K562 (cell line): ENCODE data around the gene CCDC85C. TPM values are rescaled to one million over a fixed set of nuclear protein-coding genes. Genes with fewer than 3 reads are reported as not detected.
A peak's percentile ranks its signal among the peaks of the same experiment; 100 is the strongest.

Experiments used
- ATAC-seq: fragments of 200-7000 bp; cut with Tn5 transposase; 3 replicates; pipeline ENCODE4 v1.9.1; 2020; ENCODE audit warnings: moderate library complexity
- BruUV-seq: library from RNA; stranded (reverse); fragments of 400-500 nt; replicated peaks from 2 replicates; lab custom pipeline; 2021; lab: Mats Ljungman, UMichigan
- CTCF ChIA-PET: fragments of 300-600 bp; formaldehyde crosslinking; extraction: SDS; loops from one replicate; lab custom pipeline; 2021; ENCODE audit warnings: low intra/inter-chr PET ratio; lab: Yijun Ruan, JAX
- POLR2A ChIA-PET: fragments of 300-600, 350-650 bp; sonication (Branson Sonifier 250); formaldehyde crosslinking; extraction: SDS; loops from one replicate; lab custom pipeline; 2021; ENCODE audit warnings: antibody characterized with exemption, inconsistent platforms; lab: Yijun Ruan, JAX
- DNase-seq, 4 experiments: peaks; one replicate each; pipeline versions ENCODE4 v3.0.0 to v3.0.0-alpha.2; 2011 to 2018; ENCODE audit warnings: low spot score in 3 of 4, mixed read lengths in 3 of 4; ENCODE audit errors: extremely low read depth in 1 of 4
- FAIRE-seq: peaks from 2 replicates; lab custom pipeline; 2011; peaks lifted over from hg19 to GRCh38; lab: Jason Lieb, UNC
- H2AFZ ChIP-seq: 2 replicates; pipeline ENCODE4 v1.6.0; 2011; ENCODE audit warnings: low read depth, low read length, control low read depth, inconsistent platforms
- H3K27ac ChIP-seq: fragments of 200-600 bp; 3 replicates; pipeline ENCODE4 v1.8.0; 2011; ENCODE audit warnings: low read depth, mild to moderate bottlenecking, control low read depth, inconsistent platforms, low read length, moderate library complexity, mixed read lengths; ENCODE audit errors: extremely low read depth
- H3K27me3 ChIP-seq, 2 experiments: fragments of 300-600 bp in 1 of 2; 2 replicates in 1 of 2; 3 replicates in 1 of 2; pipeline versions ENCODE4 v1.6.0 to v1.8.0; 2011; ENCODE audit warnings: inconsistent platforms in 2 of 2, low read length in 2 of 2, mild to moderate bottlenecking in 1 of 2, mixed read lengths in 1 of 2, moderate library complexity in 1 of 2; ENCODE audit not compliant: control insufficient read depth in 2 of 2, insufficient read depth in 2 of 2
- H3K36me3 ChIP-seq: fragments of 300-600 bp; 3 replicates; pipeline ENCODE4 v1.8.0; 2011; ENCODE audit warnings: mild to moderate bottlenecking, low read length, inconsistent platforms; ENCODE audit not compliant: control insufficient read depth, insufficient read depth
- H3K4me1 ChIP-seq, 2 experiments: fragments of 200-600 bp in 1 of 2; replicated peaks in 1 of 2; 2 replicates in 1 of 2; 3 replicates in 1 of 2; pipeline versions ENCODE4 v1.5.1 to v1.8.0; 2011; ENCODE audit warnings: inconsistent platforms in 2 of 2, low read length in 2 of 2, mild to moderate bottlenecking in 1 of 2, mixed read lengths in 1 of 2, moderate library complexity in 1 of 2; ENCODE audit not compliant: control insufficient read depth in 2 of 2, insufficient read depth in 2 of 2
- H3K4me2 ChIP-seq: 2 replicates; pipeline ENCODE4 v1.6.1; 2011; ENCODE audit warnings: low read length, control low read depth, inconsistent platforms, mixed read lengths; ENCODE audit not compliant: insufficient read depth
- H3K4me3 ChIP-seq: fragments of 200-600 bp; sonication (generic), shearing (Covaris generic); 2 replicates; pipeline ENCODE4 v1.5.1; 2016; ENCODE audit warnings: control low read depth, inconsistent platforms
- H3K79me2 ChIP-seq: fragments of 200-600 bp; 3 replicates; pipeline ENCODE4 v1.8.0; 2011; ENCODE audit warnings: low read length, inconsistent platforms; ENCODE audit not compliant: control insufficient read depth, insufficient read depth
- H3K9ac ChIP-seq, 2 experiments: 2 replicates each; pipeline versions ENCODE4 v1.6.0 to v1.6.1; 2011; ENCODE audit warnings: low read depth in 2 of 2, low read length in 2 of 2, control low read depth in 1 of 2, inconsistent platforms in 1 of 2, mild to moderate bottlenecking in 1 of 2, mixed read lengths in 1 of 2; ENCODE audit not compliant: insufficient read depth in 1 of 2
- H3K9me1 ChIP-seq: one replicate; pipeline ENCODE4 v1.6.0; 2011; ENCODE audit warnings: inconsistent platforms, mild to moderate bottlenecking, low read length, moderate library complexity; ENCODE audit not compliant: control insufficient read depth, insufficient read depth
- H3K9me3 ChIP-seq: replicated peaks from 2 replicates; pipeline ENCODE4 v1.5.1; 2011; ENCODE audit warnings: low read depth, low read length, inconsistent platforms; ENCODE audit not compliant: control insufficient read depth, insufficient read depth
- H4K20me1 ChIP-seq: replicated peaks from 2 replicates; pipeline ENCODE4 v1.6.1; 2011; ENCODE audit warnings: low read length, inconsistent platforms, mixed read lengths; ENCODE audit not compliant: control insufficient read depth, insufficient read depth
- CEBPB ChIP-seq: fragments of 450-650 bp; IDR thresholded peaks from 2 replicates; pipeline ENCODE4 v1.6.1; 2016; ENCODE audit warnings: missing genetic modification characterization, missing compliant biosample characterization
- CHAMP1 ChIP-seq: fragments of 450-650 bp; IDR thresholded peaks from 2 replicates; pipeline ENCODE4 v1.6.1; 2016; ENCODE audit warnings: mild to moderate bottlenecking
- EP300 ChIP-seq: IDR thresholded peaks from 2 replicates; pipeline ENCODE4 v1.6.1; 2012; ENCODE audit warnings: low read length, improper control_type of control experiment
- MEIS2 ChIP-seq: fragments of 450-650 bp; IDR thresholded peaks from 2 replicates; pipeline ENCODE4 v1.6.1; 2014; ENCODE audit warnings: mild to moderate bottlenecking; ENCODE audit not compliant: partially characterized antibody
- PKNOX1 ChIP-seq: fragments of 450-650 bp; IDR thresholded peaks from 2 replicates; pipeline ENCODE4 v1.6.1; 2016
- PRPF4 ChIP-seq: fragments of 200-400 bp; formaldehyde crosslinking; IDR thresholded peaks from one replicate; pipeline ENCODE4 v1.6.1; 2017; ENCODE audit warnings: low read length, low read depth, mild to moderate bottlenecking; ENCODE audit not compliant: insufficient read depth, poor library complexity, severe bottlenecking
- RCOR1 ChIP-seq, 2 experiments: IDR thresholded peaks; 2 replicates each; pipeline ENCODE4 v1.6.1; 2012; ENCODE audit warnings: low read depth in 2 of 2, low read length in 2 of 2, borderline replicate concordance in 1 of 2, improper control_type of control experiment in 1 of 2
- SP2 ChIP-seq: IDR thresholded peaks from 2 replicates; pipeline ENCODE4 v1.6.1; 2011; ENCODE audit warnings: mild to moderate bottlenecking, low read depth, low read length, moderate library complexity; ENCODE audit not compliant: poor library complexity, severe bottlenecking; ENCODE audit errors: extremely low read depth
- THRAP3 ChIP-seq: fragments of 450-650 bp; IDR thresholded peaks from 2 replicates; pipeline ENCODE4 v1.6.1; 2016; ENCODE audit warnings: mild to moderate bottlenecking, inconsistent platforms, borderline replicate concordance
- ZNF644 ChIP-seq: fragments of 200-800 bp; sonication (Bioruptor generic); IDR thresholded peaks from 2 replicates; pipeline ENCODE4 v1.6.1; 2016; ENCODE audit warnings: low read depth, missing genetic modification characterization, missing compliant biosample characterization
- ZNF695 ChIP-seq: fragments of 450-650 bp; formaldehyde crosslinking; IDR thresholded peaks from 2 replicates; pipeline ENCODE4 v1.4.0; 2020; ENCODE audit warnings: mild to moderate bottlenecking, moderate library complexity
- WGBS: fragments of 100-300 bp; shearing (Covaris generic); methylation state at CpG from one replicate; pipeline ENCODE4 v1.1.6; 2016; ENCODE audit warnings: low coverage, mixed read lengths; ENCODE audit not compliant: insufficient coverage; ENCODE audit errors: missing lambda C conversion rate; 5-methylcytosine and 5-hydroxymethylcytosine counted together
- in situ Hi-C: fragments of 300-500 bp; cut with MboI; formaldehyde crosslinking; loops from 4 replicates; pipeline ENCODE4 v1.15.0; 2018; ENCODE audit warnings: inconsistent platforms, mixed read lengths
- intact Hi-C: fragments of 100-400 bp; cut with micrococcal nuclease; formaldehyde crosslinking; loops from 2 replicates; pipeline ENCODE4 v1.14.2; 2022
- polyA plus RNA-seq, 8 experiments: library from polyadenylated mRNA; depleted of rRNA in 4 of 8; stranded (reverse) in 5 of 8; unstranded in 3 of 8; fragments of >200 nt; fragmentation: Nextera tagmentation in 2 of 8; fragmentation: Illumina TruSeq in 1 of 8; extraction: Ambion mirVana in 2 of 8; extraction: Trizol in 1 of 8; gene quantifications; 2 replicates each; pipeline versions ENCODE4 v1.2.1 to v1.2.3, GENCODE V29; 2011 to 2014; ENCODE audit warnings: inconsistent platforms in 1 of 8, missing spikeins in 1 of 8
- total RNA-seq, 7 experiments: library from RNA; depleted of rRNA in 6 of 7; stranded (reverse); fragments of >200 nt in 6 of 7; fragmentation: Illumina TruSeq in 2 of 7; extraction: Trizol in 2 of 7; gene quantifications; 2 replicates each; pipeline versions ENCODE4 v1.2.1 to v1.2.3, GENCODE V29; 2011 to 2021; ENCODE audit warnings: low replicate concordance in 1 of 7
- TF ChIP-seq, protein P1 (sequence below), 2 experiments: IDR thresholded peaks in 1 of 2; conservative IDR thresholded peaks in 1 of 2; 2 replicates each; pipeline ENCODE4 v1.6.1; 2016; ENCODE audit warnings: low read depth in 2 of 2, mild to moderate bottlenecking in 1 of 2, missing compliant biosample characterization in 1 of 2, missing genetic modification characterization in 1 of 2, moderate library complexity in 1 of 2

CCDC85C gene
- total and polyA plus RNA-seq, 9 of the 15 experiments (the other 6 are each of a cell fraction or from before 2014, with no cell fraction given), result 0.18 to 22.0 (median 6.3) TPM

- no peak for TF ChIP-seq CHAMP1
- no peak for TF ChIP-seq THRAP3
- TF ChIP-seq EP300, result no peak
- TF ChIP-seq ZNF695 (CRISPR knock-in tag), result no peak
- TF ChIP-seq ZNF644, result no peak
Measured at GRCh38 chr14:99523704-99524055, 80.3 kb downstream of the CCDC85C start (continued).

DNA sequence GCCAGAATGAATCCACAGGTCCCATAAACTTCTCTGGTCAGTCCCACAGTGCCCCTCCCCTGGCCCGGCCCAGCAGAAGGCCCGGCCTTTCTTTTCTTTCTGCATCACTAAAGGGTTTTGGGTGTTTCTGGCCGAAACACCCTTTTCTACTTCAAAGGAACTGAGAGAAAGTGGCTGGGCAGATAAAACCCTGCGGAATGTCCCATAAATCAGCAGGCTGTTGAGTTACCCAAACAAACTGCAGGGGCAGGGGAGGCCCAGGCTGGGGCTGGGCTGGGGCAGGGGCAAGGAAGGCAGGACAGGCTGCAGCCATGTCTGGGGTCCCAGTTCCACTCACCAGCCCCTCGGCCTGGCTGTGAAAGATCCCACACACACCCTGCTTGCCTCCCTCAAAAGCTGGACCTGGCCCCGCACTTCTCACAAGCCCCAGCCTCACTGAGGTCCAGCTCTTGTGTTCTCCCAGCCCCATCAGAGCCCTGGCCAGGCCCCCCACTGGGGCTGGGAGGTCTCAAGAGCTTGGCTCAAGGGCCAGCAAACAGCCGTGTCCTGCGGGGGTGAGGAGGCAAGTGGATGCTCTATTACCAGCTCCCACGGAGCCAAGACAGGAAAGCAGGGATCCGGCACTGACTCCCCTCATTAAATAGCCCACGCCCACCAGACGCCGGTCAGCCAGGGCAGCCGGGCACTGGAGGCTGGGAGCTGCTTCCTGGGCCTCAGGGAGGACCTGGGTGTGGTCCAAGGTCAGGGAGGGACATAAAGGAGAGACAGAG lies 80.9 kb downstream of the CCDC85C start:
- Histone ChIP-seq H3K27ac (no peak overlapping the region), H3K9me3 (no peaks in the 10 kb centered on the region), H3K4me1 (peaks cover 11 to 55% of the 10 kb centered on the region in 2 experiments), H3K9me1 (no peaks in the 10 kb centered on the region), H3K4me3 (no peak overlapping the region), H4K20me1 (peaks cover 6% of the 10 kb centered on the region; the same call in 1 of the 2 replicates), H3K9ac (peak overlapping the region in 1 of 2 experiments; percentile 20; a peak in 2 of 4 replicates), H3K27me3 (no peaks in the 10 kb centered on the region), H3K36me3 (no peaks in the 10 kb centered on the region), H2AFZ (no peak overlapping the region), H3K4me2 (no peak overlapping the region), H3K79me2 (no peaks in the 10 kb centered on the region)
- in situ Hi-C loops, result loop anchor here (10.0 kb wide), 1 partner anchor 362 kb away; no protein-coding TSS in a partner anchor
- peak in 1 of 4 experiments; percentile 25 for DNase-seq
- no TSS peak for BruUV-seq
- ChIA-PET CTCF (no interaction called here), POLR2A (interaction anchor here (0.6 to 1.2 kb wide), 3 partner anchors 10 to 106 kb away, joined by 3 to 4 read pairs (median 3); no protein-coding TSS in a partner anchor)
- FAIRE-seq, result no peak
- no peak for TF ChIP-seq CEBPB
- no peak for TF ChIP-seq SP2
- TF ChIP-seq RCOR1 (IDR thresholded peaks at IDR 0.05; ENCODE audit: borderline replicate concordance in 1 of 2, low read depth in 2 of 2, low read length in 2 of 2), result no peak
- TF ChIP-seq MEIS2, result peak; percentile 65
- TF ChIP-seq PKNOX1, result 0 out of 2 replicates have a peak, but pooled peaks have one; percentile 9
- no peak for TF ChIP-seq PRPF4
- TF ChIP-seq, protein P1, sequence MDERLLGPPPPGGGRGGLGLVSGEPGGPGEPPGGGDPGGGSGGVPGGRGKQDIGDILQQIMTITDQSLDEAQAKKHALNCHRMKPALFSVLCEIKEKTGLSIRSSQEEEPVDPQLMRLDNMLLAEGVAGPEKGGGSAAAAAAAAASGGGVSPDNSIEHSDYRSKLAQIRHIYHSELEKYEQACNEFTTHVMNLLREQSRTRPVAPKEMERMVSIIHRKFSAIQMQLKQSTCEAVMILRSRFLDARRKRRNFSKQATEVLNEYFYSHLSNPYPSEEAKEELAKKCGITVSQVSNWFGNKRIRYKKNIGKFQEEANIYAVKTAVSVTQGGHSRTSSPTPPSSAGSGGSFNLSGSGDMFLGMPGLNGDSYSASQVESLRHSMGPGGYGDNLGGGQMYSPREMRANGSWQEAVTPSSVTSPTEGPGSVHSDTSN (CRISPR knock-in tag; IDR thresholded peaks at IDR 0.05; ENCODE audit: low read depth), result no peak
- TF ChIP-seq, protein P1 (tag; conservative IDR thresholded peaks at IDR 0.05; ENCODE audit: low read depth), result peak; percentile 72
- no peak for ATAC-seq
- intact Hi-C loops, result no loop called here
- 40% methylated on average over 11 of the region's 14 CpGs for whole genome bisulfite sequencing
